Activated T-helper 1 cell treated with anti-CD3 and anti-CD28 coated beads, Interleukin-2, amount 50 U/mL, for 16 hours (primary cell): ENCODE measurements around the gene PTPRG.

ENCODE experiments used
- DNase-seq, 2 donors: peaks; one replicate each; pipeline ENCODE4 v3.0.0-alpha.2; 2020; ENCODE audit warnings: low read depth in 1 of 2, low spot score in 1 of 2

Gene PTPRG

DNA sequence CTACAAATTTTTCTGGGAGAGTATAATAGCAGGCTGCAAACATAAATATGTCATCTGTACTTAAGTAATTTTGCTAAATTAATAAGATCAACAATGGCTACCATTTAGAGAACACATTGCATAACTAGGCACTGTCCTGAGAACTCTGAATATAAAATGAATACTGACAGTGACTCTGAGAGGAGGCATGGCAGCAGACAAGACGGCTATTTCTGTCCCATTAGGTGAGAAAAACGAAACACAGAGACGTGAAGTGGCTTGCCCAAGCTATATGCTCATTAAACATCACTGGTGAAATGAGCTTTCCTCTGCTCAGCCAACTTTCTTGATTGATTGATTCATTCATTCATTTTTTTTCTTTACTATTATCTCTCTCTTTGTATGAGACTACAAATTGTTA lies 384.3 kb downstream of the PTPRG start:
- DNase-seq: no peak

DNA sequence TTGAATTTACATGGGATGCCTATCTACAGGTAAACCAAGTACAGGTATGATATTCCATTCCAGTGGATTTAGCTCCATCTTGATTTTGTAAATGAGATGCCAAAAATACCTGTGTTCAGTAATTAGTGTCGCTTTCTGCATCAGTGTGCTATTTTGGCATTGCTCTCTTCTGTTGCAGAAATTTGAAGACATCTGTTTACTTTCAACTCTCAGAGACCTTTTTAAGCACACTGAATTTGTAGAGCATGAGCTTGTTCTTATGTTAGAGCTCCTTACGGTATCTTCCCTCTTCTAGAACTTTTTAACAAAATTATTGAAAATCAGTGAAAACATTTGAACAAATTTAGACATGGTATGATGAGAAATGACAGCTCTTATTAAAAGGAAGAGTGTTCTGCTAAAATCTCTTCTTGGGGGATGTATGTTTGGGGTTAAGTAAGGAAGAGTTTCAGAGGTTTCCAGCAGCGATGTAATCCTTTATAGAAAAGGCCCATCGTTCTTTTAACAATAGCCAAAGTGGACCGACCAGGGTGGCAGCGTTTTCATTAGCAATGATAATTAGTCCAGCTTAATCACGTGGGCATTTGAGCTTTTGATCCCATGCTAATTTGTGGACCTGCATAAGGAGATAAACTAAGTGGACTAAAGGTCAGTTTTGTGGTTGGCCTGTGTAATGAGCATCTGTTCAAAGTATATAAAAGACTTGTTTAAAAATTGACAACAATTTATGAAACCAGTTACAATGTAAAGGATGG lies 385.4 kb downstream of the PTPRG start:
- DNase-seq: no peak

DNA sequence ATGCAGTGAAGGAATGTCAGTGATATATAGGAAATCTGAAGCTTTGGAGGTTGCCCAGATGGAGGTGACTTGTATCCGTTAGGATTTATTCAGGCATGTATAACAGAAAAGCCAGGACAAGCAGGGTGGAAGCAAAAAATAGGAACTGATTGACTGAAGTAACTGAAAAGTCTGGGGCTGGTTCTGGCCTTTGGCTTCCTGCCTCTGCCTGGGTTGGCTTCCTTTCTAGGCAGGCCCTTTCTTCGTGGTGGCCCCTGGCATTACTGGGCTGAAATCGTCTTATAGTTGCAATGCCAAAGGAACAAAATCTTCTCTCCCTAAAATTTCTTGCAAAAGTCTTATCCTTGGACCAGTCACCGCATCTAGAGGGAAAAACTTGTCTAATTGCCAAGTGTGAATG lies 386.1 kb downstream of the PTPRG start:
- no peak for DNase-seq

DNA sequence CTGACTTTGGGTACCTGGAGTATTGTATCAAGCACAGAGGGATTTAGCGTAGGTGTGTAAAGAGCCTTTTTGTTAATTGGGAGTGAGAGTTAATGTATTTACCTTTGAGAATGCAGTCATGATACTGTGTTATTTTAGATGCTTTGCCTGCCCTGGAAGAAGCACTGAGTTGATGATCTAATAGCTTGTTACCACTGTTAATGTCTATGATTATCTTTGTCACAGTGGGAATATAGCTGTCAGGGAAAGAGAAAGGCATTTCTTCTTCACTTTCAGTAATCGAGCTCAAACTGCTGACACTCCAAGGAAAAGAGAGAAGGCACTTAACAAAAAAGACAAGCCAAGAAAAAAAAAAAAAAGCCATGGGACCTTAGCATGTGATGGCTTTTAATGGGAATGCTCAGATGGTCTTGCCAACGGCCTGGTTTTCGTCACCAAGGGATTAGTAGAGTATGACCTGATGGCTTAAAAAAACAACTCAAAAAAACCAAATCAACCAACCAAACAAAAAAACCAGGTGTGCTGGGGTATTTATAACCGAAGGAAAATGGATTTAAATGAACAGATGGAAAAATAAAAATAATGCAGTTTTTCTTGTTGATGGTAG lies 387.4 kb downstream of the PTPRG start:
- no peak for DNase-seq

DNA sequence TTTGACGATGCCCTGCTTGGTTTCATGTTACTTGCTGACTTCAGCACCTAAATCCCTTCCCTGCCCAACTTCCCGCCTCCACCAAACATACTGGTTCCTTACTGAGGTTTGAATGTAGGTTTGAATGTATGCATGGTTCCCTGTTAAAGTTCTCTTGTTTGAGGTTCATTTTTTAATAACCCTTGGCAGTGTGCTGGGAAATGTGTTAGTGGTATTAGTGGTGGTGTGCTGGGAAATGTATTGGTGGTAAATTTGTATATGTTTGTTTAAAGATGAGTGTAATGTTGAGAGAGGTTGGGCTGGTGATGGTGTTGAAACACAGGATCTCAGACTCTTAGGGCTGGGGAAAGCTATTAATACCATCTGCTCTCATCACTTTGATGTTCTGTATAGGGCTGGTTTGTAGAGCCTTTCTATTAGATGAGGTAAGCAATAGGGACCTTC lies 392.7 kb downstream of the PTPRG start:
- DNase-seq: no peak

DNA sequence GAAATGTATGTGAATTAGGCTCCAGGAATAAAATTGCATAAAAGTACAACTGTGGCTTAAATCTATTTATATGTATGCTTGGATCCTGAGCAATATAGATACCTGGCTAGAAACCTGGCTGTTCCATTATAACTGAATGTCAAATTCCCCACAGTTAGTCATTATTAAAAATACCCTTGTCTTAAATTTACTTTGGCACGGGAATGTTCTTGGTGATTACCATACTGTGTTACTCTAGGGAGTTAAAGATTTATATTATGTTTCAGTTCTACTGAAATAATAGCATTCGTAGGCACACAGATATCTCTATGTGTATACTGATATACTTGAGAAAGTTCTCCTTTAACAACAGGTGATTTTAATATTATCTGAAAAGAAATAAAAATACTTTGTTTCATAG lies 394.1 kb downstream of the PTPRG start:
- DNase-seq: no peak

DNA sequence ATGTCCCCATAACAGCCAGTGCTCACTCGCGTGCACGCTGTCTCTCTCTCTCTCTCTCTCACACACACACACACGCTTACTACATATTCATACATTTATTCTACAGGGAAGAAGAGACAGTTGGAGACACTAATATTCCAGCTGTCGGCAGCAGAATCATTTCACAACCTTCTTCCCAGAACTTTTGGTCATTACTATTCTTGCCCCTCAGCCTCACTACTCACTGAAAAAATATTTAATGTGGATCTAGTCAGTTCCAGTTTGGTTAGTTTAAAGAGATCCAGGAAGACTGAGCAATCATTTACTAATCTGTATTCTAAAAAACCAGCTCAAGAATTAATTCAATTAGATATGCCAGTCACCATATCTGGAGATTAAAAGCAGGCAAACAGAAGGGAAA lies 394.9 kb downstream of the PTPRG start:
- no peak for DNase-seq

DNA sequence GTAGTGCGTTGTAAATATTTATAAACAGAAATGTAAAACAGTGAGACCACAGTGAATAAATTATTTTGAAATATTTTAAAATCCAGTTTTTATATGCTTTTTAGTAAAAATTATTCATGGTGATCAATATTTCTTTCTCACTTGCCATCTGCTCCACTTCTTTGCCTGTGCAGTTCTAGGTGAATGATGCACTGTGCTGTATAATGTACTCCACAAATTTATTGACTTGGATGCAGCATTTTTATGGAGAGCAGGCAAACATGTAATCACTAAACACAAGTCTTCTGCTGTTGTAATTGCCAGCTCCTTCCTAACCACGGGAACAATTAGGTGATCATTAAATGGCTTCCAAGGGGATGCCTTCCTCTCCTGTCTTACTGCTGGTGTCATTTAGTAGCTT lies 395.9 kb downstream of the PTPRG start:
- no peak for DNase-seq

DNA sequence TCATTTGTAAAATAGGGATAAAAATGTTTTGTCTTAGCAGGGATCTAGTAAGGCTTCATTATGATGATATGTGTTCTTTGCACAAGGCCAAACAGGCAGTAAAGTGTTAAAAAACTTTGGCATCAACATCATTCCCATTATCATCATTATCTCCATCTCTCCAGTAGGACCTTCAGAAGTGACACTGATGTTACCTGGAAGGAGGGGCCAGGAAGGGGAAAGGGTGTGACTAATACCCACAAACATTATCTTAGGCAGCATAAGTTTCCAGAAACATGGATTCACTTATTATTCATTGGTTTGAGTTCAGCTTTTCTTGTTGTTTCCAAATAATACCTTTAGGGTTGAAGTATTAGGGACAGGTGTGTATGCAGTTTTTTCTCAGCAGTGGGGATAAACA lies 399.6 kb downstream of the PTPRG start:
- no peak for DNase-seq

DNA sequence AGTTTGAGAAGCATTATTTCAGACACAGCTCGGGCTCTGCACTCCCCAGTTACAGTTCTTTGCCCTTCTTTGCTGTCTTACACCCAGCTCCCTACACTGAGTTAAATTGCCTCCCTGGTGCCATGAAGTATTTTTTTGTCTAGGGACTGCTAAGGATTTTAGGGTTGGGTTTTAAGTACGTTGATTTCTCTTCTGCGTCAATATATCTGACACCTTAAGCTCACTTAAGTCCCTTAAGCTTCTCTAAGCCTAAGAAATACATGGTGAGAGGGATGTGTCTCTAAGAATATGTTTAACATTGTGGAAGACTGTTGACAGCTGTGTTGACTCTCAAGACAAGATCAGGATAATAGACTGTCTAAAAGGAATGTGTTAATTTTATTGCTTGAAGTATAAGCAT lies 400.5 kb downstream of the PTPRG start:
- no peak for DNase-seq

DNA sequence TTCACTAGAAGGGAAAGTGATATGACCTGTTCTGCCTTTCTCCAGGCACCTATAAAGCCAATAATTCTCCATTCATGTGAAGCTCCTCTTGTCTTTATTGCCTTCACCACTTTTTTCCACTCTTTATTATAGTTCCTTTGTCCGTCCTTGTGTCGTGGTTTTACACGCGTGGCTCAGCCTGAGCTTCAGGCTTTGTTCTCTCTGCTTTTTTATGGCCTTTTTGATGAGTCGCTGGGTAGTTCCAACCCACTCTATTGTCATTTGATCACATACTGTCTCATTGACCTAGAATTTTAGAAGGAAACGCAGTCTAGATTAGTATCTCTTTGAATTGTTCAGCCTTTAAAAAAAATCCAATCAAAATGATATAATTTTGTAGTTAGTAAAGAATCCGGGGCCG lies 403.2 kb downstream of the PTPRG start:
- no peak for DNase-seq

DNA sequence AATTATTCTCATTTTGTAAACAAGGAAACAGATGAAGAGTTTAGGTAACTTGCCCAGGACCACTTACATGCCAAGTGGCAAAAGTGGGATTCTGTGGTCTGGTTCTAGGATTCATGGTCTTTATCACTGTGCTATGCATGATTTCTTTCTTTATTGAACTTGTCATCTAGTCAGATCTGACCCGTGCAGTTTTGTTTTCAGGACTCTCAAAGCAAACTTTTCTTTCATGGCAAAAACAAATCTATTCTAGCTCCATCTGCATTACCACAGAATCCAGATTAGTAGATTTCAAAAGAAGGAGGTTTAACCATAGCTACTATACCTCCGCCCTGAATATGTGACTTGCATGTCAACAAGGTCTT lies 404.4 kb downstream of the PTPRG start:
- DNase-seq: no peak

DNA sequence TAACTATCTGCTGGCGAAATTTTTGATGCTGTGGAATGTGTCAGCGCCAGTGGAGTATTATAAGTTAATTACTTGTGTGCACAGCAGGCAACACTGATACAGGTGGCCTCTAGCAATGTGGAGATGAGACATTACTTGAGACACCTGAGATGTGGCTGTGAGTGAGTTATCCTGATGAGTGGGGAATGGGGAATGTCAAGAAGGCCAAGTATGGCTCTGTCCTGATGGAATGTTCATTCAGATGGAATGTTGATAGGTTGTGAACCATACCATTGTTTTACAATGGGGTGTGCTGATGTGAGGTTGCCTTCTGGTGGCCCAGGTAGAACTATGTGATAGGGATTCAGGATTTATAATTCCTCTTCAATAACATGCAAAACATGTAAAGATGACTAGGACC lies 404.8 kb downstream of the PTPRG start:
- DNase-seq: no peak

DNA sequence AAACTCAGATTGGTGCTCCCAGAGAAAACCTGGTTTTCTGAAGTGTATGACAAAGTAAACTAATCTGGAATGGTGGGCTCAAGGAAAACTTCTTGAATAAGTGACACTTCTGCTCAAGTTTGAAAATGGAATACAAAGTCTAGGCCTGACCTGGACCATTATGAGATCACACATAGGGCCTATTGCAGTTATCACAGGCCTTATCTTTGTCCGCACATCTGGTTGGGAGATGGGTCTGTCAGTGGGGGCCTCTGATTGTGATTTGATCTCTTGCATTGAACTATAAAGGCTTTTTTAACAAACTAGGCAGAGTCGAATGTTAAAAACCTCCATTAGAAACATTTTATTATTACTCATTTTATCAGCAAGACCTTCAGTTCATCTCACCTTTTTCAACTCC lies 405.6 kb downstream of the PTPRG start:
- no peak for DNase-seq

DNA sequence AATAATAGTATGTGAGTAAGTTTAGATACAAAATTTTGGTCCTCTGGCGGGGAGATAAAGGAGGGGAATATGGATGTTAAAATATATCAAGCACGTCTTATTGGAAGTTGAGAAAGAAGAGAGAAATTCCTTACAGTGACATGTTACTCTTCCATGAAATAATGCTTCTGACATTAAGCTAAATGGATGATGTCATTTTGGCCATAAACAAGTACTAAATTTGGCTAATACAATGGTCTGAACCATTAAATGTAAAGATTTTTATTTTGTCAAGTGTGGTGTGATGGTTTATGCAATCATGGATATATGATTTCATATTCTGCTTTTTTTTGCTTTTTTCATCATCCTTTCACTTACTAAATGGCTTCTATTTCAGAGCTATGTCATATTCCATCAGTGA lies 406.6 kb downstream of the PTPRG start:
- DNase-seq: no peak

DNA sequence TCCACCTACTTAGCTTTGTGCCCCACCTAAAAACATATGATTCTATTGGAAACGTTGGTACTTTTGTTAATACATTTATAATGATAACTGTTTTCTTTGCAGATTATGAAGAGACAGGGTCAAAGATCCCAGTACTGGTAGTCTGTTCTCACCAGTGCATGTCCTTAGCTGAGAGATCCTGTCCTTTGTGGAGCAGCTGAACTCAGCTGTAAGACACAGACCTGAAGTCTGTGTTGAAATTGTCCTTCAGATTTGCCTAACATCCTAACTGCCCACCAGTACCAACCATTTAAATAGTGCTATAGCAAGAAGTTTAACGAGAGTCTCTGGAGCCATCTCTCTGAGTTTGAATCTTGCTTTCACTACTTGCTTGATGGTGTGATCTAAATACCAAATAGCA lies 413.3 kb downstream of the PTPRG start:
- DNase-seq: no peak

DNA sequence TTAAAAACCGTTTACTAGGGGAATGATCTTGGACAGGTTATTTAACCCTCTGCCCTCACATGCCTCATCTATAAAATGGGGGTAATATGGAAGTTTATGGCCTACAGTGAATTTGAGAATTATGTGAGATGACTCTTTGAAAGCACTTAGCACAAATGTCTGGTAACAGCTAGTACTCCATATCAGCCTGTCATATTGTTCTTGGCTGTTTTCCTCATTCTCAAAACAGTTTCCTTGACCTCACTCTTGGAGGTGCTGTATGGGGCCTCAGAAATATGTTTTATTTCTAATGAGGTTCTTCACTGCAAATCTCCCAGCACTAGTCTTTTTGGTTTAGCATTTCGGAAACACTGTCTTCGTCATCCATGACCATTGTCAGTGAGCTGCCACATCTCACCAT lies 413.8 kb downstream of the PTPRG start:
- no peak for DNase-seq

DNA sequence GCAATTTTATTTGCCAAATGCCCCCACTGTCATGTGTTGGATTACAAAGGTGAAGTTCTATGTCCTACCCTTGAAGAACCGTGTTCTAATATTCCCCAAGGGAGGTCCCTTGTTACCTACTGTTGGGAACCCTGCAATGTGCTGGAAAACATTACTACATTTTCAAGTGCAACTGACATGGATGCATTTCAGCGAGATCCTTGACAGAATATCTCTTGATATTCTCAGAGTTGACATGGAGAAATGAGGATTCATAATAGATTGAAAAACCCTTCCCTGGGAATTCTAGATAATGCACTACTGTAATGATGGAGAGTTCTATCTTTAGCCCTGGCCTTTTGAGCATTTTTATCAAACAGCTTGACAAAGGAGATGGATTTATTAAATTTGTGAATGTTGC lies 414.6 kb downstream of the PTPRG start:
- no peak for DNase-seq

DNA sequence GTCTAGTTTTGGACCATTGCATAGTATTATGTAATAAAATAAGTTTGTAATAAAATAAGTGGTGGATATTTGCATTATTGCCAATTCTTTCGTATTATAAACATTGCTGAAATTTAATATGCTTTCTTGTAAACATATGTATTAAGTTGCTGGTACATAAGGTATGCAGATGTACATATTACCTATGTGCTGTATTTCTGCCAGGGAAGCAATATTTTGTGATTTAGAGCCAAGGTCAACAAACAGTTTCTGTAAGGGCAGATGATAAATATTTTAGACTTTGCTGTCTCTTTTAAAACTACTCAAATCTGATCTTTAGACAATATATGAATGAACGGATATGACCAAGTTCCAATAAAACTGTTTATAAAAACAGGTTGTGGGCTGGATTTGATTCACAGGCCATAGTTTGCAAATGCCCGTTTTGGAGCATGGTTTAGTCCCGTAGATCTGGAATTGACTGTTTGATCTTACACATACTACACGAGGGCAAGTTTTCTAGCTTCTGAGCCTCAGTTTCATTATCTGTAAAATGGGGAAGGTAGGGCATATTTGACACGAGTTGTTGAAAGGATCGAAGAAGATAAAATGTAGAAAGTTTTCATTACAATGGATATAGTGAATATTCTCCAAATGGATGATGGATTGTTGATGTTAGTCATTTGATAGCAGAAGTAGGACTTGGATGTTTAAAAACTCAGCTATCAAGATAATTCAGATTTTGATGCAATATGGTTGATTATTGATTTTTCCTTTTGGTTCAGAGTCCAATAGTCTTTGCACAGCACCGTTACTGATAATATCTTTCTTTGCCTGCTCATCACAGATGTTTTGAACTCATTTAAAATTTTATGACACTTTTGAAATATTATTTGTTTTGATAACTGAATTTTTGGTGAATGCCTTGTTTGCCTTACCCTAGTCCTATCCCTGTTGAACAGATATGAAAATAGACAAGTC lies 417.4 kb downstream of the PTPRG start:
- no peak for DNase-seq

DNA sequence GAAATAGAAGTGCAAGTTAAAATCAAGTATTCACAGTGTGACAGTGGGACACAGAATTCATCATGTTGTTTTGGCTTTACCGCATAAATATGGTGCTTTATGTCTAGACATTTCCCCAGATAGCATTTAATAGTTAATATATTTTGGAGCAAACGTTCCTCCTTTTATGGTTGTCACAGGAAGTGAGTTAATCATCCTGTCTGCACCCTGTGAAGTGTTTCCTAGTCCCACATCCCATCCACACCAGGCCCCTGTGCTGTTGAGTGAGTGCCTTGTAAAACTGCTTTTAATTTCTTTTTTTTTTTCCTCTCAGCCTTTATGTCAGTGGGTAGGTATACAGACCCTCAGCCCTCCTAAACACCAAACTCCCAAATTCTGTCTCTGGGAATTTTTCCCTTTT lies 418.3 kb downstream of the PTPRG start:
- no peak for DNase-seq

DNA sequence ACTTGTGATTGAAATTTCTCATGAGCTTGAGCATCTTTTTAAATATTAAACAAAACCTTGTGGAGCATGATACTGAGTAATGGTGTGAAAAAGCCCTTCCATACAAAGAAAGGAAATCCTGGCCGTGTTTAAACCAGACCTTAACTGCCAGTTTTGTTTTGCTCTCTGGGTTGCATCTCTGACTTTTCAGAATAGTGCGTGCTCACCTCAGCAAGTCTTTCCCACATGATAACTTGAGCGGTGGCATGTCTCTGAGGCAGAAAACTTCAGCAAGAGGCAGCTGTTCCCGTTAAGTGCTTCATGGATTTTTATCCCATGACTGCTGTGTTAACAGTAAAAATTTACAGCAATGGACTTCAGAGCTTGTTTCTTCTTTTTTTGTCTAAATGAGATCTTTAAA lies 418.7 kb downstream of the PTPRG start:
- DNase-seq: no peak

DNA sequence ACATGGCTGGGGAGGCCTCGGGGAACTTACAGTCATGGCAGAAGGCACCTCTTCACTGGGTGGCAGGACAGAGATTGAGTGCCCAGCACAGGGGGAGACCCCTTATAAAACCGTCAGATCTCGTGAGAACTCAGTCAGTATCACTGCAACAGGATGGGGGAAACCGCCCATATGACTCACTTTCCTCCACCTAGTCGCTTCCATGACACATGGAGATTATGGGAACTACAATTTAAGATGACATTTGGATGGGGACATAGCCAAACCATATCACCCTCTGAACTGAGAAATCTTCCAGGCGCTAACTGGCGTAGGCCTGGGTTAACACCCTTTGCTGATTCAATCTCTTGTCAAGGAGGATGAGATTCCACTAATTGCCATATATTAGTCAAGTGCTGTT lies 419.7 kb downstream of the PTPRG start:
- DNase-seq: no peak
